ENCODE data around the gene NAGPA.

The NAGPA gene

DNA sequence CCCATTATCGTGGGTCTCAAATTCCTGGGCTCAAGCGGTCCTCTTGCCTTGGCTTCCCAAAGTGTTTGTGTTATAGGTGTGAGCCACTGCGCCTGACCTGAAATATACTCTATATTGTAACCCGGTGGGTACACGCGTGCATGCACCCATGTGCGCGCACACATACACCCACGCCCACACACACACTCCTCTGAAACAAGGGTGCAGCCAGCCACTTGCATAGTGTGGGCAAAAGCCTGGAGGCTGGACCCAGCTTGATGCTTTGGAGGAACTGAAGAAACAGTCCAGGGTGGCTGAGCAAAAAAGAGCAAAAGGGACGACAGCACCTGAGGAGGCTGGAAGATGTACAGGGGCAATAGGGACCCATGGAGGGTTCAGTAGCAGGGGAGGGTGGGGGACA lies 29.9 kb downstream of the NAGPA start:
- no peak overlapping the region for H3K4me3 ChIP-seq (replicated peaks; ENCODE audit: insufficient read depth, low read length)
- DNase-seq (ENCODE audit: low read depth in 1 of 2, low spot score in 1 of 2): no peak

GRCh38 chr16:5003211-5003610 lies 30.5 kb downstream of the NAGPA start:
- Histone ChIP-seq H3K27ac (replicated peaks) (no peak overlapping the region), H3K4me3 (replicated peaks; ENCODE audit: insufficient read depth, low read length) (no peak overlapping the region), H3K27me3 (ENCODE audit: insufficient read depth, poor library complexity, severe bottlenecking) (no peaks in the 10 kb centered on the region)
- DNase-seq (ENCODE audit: low read depth in 1 of 2, low spot score in 1 of 2): no peak
- TF ChIP-seq GABPA (IDR thresholded peaks at IDR 0.05; ENCODE audit: low read depth): no peak
- TF ChIP-seq, protein P1, sequence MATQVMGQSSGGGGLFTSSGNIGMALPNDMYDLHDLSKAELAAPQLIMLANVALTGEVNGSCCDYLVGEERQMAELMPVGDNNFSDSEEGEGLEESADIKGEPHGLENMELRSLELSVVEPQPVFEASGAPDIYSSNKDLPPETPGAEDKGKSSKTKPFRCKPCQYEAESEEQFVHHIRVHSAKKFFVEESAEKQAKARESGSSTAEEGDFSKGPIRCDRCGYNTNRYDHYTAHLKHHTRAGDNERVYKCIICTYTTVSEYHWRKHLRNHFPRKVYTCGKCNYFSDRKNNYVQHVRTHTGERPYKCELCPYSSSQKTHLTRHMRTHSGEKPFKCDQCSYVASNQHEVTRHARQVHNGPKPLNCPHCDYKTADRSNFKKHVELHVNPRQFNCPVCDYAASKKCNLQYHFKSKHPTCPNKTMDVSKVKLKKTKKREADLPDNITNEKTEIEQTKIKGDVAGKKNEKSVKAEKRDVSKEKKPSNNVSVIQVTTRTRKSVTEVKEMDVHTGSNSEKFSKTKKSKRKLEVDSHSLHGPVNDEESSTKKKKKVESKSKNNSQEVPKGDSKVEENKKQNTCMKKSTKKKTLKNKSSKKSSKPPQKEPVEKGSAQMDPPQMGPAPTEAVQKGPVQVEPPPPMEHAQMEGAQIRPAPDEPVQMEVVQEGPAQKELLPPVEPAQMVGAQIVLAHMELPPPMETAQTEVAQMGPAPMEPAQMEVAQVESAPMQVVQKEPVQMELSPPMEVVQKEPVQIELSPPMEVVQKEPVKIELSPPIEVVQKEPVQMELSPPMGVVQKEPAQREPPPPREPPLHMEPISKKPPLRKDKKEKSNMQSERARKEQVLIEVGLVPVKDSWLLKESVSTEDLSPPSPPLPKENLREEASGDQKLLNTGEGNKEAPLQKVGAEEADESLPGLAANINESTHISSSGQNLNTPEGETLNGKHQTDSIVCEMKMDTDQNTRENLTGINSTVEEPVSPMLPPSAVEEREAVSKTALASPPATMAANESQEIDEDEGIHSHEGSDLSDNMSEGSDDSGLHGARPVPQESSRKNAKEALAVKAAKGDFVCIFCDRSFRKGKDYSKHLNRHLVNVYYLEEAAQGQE (IDR thresholded peaks at IDR 0.05; ENCODE audit: insufficient replicate concordance, low read depth): no peak

More for the DNA sequence above, 29.9 kb downstream of the NAGPA start:
- no peak overlapping the region for H3K27ac ChIP-seq (replicated peaks)
- no peaks in the 10 kb centered on the region for H3K27me3 ChIP-seq (ENCODE audit: insufficient read depth, poor library complexity, severe bottlenecking)
- TF ChIP-seq, protein P2, sequence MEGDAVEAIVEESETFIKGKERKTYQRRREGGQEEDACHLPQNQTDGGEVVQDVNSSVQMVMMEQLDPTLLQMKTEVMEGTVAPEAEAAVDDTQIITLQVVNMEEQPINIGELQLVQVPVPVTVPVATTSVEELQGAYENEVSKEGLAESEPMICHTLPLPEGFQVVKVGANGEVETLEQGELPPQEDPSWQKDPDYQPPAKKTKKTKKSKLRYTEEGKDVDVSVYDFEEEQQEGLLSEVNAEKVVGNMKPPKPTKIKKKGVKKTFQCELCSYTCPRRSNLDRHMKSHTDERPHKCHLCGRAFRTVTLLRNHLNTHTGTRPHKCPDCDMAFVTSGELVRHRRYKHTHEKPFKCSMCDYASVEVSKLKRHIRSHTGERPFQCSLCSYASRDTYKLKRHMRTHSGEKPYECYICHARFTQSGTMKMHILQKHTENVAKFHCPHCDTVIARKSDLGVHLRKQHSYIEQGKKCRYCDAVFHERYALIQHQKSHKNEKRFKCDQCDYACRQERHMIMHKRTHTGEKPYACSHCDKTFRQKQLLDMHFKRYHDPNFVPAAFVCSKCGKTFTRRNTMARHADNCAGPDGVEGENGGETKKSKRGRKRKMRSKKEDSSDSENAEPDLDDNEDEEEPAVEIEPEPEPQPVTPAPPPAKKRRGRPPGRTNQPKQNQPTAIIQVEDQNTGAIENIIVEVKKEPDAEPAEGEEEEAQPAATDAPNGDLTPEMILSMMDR (IDR thresholded peaks at IDR 0.05; ENCODE audit: insufficient read depth, low read length): no peak
- TF ChIP-seq, protein P1 (IDR thresholded peaks at IDR 0.05; ENCODE audit: insufficient replicate concordance, low read depth): no peak

- H3K27ac ChIP-seq (replicated peaks): no peak overlapping the region
- H3K4me3 ChIP-seq (replicated peaks; ENCODE audit: insufficient read depth, low read length): no peak overlapping the region
- TF ChIP-seq, protein P1 (IDR thresholded peaks at IDR 0.05; ENCODE audit: insufficient replicate concordance, low read depth): no peak
- TF ChIP-seq SPI1 (IDR thresholded peaks at IDR 0.05; ENCODE audit: borderline replicate concordance, low read depth): no peak
- H3K27me3 ChIP-seq (ENCODE audit: insufficient read depth, poor library complexity, severe bottlenecking): no peaks in the 10 kb centered on the region
- DNase-seq (ENCODE audit: low read depth in 1 of 2, low spot score in 1 of 2): no peak
Observed at GRCh38 chr16:5002699-5003143, 31.0 kb downstream of the NAGPA start.

GRCh38 chr16:5001986-5002385 lies 31.7 kb downstream of the NAGPA start:
- Histone ChIP-seq H3K27me3 (ENCODE audit: insufficient read depth, poor library complexity, severe bottlenecking) (no peaks in the 10 kb centered on the region), H3K4me3 (replicated peaks; ENCODE audit: insufficient read depth, low read length) (no peak overlapping the region), H3K27ac (replicated peaks) (no peak overlapping the region)
- no peak for DNase-seq (ENCODE audit: low read depth in 1 of 2, low spot score in 1 of 2)
- TF ChIP-seq, protein P1 (IDR thresholded peaks at IDR 0.05; ENCODE audit: insufficient replicate concordance, low read depth): no peak
- TF ChIP-seq POLR2AphosphoS5 (IDR thresholded peaks at IDR 0.05; ENCODE audit: low read depth): no peak
- TF ChIP-seq SPI1 (IDR thresholded peaks at IDR 0.05; ENCODE audit: borderline replicate concordance, low read depth): no peak
